DMS 273 treated with DMSO at 0.1 percent for 48 hours (cell line): ENCODE data around the gene NCOA7.
"Not testable (repeated sequence)": the region's sequence is repeated elsewhere in the genome, so short reads cannot be mapped to it uniquely, and the experiment has no call there.

Experiments used
- DNase-seq: peaks from one replicate; lab custom pipeline; 2025; lab: John Stamatoyannopoulos, UW

NCOA7 gene

DNA sequence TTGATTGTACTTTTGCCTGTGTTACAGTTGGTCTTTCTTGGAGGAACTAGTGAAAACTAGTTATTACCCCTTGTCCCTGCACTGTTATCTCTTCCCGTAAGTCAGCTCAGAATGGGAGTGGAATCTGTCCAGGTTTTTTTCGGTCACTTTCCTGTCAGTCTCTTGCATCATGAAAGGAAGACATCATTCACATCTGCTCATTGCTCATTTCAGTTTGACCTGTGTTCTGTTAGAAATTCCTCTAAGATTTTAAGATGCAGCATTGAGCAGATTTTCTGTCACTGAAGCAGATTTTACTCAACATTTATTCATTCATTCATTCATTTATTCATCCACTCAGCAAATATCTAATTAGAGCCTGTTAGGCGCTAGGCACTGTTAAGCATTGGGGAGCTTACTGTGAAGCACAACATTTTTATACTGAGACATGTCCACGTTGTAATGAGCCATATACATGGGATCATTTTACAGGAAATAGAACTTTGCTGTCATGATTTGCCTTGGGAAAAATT, 132.7 kb downstream of the NCOA7 start:
- DNase-seq: no peak

- no peak for DNase-seq
Measured at GRCh38 chr6:125924169-125924568, 133.4 kb downstream of the NCOA7 start.

GRCh38 chr6:125924697-125925358, 134.1 kb downstream of the NCOA7 start:
- no peak for DNase-seq

- DNase-seq: no peak
Measured at GRCh38 chr6:125926711-125927110, 136.0 kb downstream of the NCOA7 start.

- DNase-seq: no peak
Measured at GRCh38 chr6:125927761-125928160, 137.0 kb downstream of the NCOA7 start.

DNA sequence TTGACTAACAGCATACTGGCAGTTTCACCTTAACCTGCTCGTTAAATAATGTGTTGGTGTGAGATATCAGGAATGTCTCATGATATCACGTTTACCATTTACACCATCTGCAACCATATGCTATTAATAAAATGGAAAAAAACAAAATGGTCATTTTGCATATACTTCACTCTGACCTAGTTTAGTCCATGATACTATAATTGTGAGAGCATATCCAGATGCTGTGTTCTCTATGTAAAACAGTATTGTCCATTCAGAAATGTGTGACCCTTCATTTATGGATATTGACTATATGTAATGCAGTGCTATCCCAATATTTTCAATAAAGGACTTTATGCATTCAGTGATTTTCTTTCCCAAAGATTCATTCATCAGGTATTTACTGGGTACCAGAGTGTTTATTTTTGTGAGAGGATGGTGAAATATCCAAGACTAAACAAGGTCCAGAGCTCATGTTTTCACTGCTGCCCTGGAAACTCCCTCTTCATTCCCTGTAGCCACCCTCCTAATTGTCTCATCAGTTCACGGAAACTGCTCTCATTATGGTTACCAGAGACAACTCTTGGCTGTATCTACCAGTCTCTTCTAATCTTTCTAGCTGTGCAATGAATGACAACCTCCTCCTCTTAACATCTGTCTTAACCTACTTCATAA, 140.1 kb downstream of the NCOA7 start:
- no peak for DNase-seq

DNA sequence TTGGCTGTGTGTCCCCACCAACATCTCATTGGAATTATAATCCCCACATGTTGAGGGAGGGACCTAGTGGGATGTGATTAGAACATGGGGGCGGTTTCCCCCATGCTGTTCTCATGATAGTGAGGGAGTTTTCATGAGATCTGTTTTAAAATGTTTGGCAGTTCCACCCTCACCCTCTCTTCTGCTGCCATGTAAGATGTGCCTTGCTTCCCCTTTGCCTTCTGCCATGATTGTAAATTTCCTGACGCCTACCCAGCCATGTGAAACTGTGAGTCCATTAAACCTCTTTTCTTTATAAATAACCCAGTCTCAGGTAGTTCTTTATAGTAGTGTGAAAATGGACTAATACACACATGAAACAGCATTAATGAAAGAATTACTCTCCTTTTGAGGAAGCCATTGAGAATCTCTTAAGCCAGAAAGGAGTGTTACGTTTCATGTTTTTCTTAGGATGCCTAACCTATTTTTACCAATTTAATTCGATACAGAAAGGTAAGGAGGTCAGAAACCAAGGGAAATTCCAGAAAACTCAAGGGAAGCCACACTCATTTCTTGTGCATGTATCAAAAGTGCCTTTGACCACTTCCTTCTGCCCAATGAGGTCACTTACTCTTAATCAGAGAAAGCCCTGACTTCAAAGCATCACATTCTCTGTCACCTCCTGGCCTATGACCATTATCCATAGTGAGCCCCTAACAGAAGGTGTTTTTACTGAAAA, 141.1 kb downstream of the NCOA7 start:
- no peak for DNase-seq

DNA sequence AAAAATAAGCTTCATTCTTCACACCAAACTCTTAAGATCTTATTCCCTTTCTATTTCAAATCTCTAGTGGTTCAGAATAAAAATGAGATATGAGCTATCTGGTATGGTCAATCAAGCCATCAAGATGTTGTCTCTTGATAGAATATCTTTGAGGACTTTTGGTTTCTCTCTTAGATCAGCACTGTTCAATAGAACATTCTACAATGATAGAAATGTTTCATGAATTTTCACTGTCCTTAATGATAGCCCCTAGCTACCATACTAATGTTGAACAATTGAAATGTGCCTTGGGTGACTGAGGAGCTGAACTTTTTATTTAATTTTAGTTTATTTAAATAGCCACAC, 141.7 kb downstream of the NCOA7 start:
- DNase-seq: no peak

GRCh38 chr6:125935520-125935919, 144.8 kb downstream of the NCOA7 start:
- DNase-seq: not testable (repeated sequence)

DNA sequence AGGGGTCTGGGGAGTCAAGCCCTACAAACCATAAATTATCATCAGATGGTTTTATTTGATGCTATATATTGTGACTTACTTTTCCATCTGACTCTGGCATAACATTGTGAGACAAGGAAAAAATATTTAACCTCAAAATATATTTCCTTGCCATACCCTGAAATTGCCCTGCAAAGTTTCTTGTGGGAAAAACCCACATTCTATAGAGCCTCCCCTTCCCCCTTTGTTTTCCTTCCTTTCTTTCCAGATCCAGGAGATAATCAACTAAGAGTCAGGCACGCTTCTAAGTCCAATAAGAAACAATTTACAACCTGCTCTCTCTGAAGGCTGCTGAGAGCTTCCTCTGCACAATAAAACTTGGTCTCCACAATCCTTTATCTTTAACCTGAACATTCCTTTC, 148.3 kb downstream of the NCOA7 start:
- DNase-seq: no peak

DNA sequence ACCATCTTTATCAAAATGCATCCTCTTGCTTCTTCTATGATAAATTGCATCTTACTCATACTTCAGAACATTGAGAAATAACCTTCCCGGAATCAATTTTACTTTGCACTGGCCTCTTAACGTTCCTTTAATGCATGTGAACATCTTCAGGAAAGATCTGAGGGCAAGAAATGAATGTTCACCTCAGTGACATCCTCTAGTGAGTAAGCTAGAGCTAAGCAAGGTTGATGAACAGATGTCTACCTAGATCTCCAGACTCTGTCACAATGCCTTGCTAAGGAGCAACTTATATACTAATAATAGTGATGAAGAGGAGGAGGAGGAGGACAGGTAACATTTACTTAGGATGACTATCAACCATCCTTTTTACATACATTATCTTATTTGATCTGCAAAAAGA, 149.0 kb downstream of the NCOA7 start:
- no peak for DNase-seq

GRCh38 chr6:125940247-125941041, 149.7 kb downstream of the NCOA7 start:
- DNase-seq: no peak

DNA sequence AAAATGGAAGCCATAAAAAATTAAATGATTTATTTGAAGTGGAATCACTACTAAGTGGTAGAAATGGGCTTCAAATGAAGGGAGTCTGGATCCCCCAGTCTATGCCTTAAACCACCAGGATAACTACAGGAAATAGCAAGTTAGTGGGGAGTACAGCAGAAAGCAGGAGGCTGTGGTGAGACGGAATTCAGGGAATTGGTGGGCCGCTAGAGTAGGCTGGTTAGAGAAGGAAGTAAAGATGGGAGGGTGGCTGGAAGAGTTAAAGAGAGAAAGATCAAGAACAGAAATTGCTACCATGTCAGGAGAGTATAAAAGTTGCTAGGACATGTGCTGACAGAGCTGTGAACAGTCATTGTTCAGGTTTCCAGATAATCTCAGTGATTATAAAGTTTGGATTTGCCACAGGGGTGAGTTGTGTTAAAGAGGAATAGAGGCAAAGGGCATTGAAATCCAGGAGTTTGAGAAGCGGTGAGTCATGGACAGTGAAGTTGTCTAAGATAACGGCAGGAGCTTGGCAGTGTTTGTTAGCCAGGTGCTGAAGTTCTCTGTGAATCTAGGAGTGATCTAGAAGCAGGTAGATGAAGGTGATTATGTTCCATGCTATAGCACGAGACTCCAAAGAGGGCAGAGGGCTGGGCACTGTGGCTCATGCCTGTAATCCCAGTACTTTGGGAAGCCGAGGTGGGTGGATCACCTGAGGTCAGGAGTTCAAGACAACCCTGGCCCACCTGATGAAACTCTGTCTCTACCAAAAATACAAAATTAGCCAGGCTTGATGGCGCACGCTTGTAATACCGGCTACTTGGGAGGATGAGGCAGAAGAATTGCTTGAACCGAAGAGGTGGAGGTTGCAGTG, 152.1 kb downstream of the NCOA7 start:
- no peak for DNase-seq

DNA sequence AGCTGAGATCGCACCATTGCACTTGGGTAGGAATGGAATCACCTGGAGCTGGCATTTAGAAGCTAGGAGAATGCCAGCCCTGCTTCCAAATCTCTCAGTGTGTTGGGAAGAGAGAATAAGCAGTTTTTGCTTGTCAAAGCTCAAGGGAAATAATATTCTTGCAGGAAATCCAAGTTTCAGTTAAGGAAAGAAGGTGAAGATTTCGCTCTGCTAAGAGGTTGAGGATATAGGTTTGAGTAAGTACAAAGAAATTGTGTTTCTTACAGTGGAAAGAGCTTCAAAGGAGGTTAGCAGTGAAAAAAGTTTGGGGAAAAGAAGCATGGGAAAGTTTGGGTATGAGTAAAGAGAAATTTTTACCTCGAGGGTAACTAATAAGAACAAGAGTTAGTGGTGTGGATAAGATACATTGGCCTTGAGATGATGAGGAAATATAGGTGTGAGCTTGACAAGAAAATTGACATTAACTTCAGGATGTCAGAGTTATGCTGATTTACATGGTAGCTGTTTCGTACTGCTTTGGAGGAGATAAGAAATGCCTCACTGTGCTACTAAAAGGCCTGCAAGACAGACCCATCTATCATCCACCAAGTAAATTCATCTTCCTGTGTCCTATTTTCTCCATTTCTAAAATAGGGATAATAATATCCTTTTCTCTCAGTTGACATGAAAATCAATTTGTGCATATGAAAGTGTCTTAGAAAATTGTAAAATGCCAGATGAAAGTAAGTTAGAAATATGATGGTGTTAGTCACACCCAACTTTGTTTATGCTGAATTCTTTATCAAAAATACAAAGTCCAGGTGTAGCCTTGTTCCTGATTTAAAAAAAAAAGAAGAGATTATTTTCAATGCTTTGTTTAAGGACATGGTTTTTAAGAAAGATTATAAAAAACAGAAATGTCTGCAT, 153.0 kb downstream of the NCOA7 start:
- no peak for DNase-seq

GRCh38 chr6:125944434-125944816, 153.7 kb downstream of the NCOA7 start:
- DNase-seq: no peak

- no peak for DNase-seq
Measured at GRCh38 chr6:125944896-125945295, 154.1 kb downstream of the NCOA7 start.

GRCh38 chr6:125945378-125946141, 154.8 kb downstream of the NCOA7 start:
- DNase-seq: no peak

DNA sequence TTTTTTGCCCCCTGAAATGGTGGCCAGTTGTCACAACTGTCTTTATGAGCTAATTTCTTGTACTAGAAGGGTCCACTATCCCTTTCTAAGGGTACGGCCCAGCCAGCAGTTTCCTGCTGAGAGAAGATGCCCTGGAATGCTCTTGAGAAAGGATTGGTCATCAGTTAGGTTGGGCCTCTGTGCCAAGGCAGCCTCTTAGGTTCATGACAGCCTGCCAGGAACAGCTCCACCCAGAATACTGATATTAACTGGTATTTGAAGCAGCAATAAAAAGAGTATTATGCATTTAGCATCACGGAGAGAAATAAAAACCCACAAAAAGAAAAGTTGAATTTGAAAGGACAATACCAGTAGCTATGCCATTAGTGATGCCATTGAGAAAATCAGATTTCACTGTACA, 156.9 kb downstream of the NCOA7 start:
- DNase-seq: no peak

GRCh38 chr6:125948455-125948854, 157.7 kb downstream of the NCOA7 start:
- no peak for DNase-seq

DNA sequence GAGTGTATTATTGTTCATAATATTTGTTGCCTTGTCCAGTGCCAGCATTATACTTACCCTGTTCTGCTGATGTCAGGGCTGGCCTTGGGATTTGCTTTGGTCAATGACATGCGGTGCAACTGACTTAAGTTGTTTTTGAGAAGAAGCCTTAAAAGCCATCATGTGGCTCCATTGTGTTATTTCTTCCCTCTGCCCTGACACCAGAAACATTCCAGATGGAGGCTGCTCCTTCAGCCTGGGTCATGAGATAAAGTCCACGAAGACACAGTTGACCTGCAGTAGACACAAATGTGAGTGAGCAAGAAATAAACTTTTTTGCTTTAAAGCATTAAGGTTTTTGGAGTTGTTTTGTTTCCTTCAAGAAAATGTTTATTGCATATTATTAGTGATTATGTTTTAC, 158.3 kb downstream of the NCOA7 start:
- DNase-seq: no peak
